RWPE1 (cell line): ENCODE measurements around the gene TEX12.
"Not testable (repeated sequence)": the region's sequence is repeated elsewhere in the genome, so short reads cannot be mapped to it uniquely, and the experiment has no call there.

Source experiments
- CTCF ChIA-PET: fragments of 350-600 bp; sonication (Branson Sonifier 250); formaldehyde crosslinking; extraction: SDS; loops from one replicate; lab custom pipeline; 2021; lab: Yijun Ruan, JAX
- POLR2A ChIA-PET: fragments of 400-600 bp; formaldehyde crosslinking; extraction: SDS; loops from one replicate; lab custom pipeline; 2020; ENCODE audit warnings: antibody characterized with exemption; ENCODE audit not compliant: low non-redundant PET; lab: Yijun Ruan, JAX
- DNase-seq: peaks from one replicate; pipeline ENCODE4 v3.0.0; 2012; ENCODE audit warnings: low spot score
- H3K27ac ChIP-seq: fragments of 450-650 bp; 2 replicates; pipeline ENCODE4 v1.5.1; 2017
- CTCF ChIP-seq: fragments of 450-650 bp; conservative IDR thresholded peaks from 2 replicates; pipeline ENCODE4 v1.5.1; 2017; ENCODE audit warnings: low read depth, mild to moderate bottlenecking

TEX12 gene

GRCh38 chr11:112156956-112157766 is 10.0 kb upstream of the TEX12 start:
- ChIA-PET CTCF (interaction anchor here (1.4 to 1.7 kb wide), 2 partner anchors 37 to 123 kb away, joined by 3 to 5 read pairs; no protein-coding TSS in a partner anchor), POLR2A (no interaction called here)
- DNase-seq: peak; percentile 93
- peak overlapping the region; percentile 83 for H3K27ac ChIP-seq
- no peak for TF ChIP-seq CTCF

GRCh38 chr11:112159098-112160065 is 7.8 kb upstream of the TEX12 start:
- ChIA-PET CTCF (no interaction called here), POLR2A (no interaction called here)
- H3K27ac ChIP-seq: peak overlapping the region; percentile 67
- TF ChIP-seq CTCF: no peak
- no peak for DNase-seq

DNA sequence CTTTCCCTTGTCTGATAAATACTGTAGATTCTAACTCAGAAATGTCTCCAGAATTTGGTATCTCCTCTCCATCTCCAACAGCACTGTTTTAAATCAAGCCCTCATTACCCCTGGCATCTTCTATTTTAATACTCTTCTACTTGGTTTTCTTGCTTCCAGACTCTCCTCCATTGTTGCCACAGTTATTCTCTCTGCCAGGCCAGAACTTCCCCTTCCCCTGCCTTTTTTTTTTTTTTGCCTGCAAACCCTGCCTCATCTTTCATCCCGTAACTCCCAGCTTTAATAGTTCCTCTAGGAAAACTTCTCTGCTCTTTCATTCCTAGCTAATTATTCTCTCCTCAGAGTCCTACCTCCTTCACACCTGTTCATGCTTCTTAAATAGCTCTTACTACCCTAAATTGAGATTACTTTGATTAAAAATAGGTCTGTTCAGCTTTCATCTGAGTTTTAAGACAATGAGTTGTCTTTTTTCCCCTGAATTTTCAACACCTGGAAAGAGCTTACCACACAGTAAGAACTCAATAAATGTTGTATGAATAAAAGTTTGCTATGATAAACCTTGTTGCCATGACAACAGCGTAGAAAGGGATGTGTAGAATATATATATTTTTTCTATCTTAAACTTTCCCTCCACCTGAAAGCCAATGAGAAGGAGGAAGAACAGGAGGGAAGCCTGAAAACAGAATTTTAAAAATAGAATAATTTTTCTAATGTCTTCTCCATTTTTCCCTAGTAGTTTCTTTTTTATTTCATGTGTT is 6.9 kb upstream of the TEX12 start:
- ChIA-PET POLR2A (no interaction called here), CTCF (interaction anchor here (0.6 kb wide), 1 partner anchor 74 kb away, joined by 3 read pairs; the partner anchor contains the start of genes SDHD and TIMM8B)
- DNase-seq: no peak

GRCh38 chr11:112161012-112161411 is 6.2 kb upstream of the TEX12 start:
- H3K27ac ChIP-seq: peak overlapping the region; percentile 67
- no peak for TF ChIP-seq CTCF
- no peak for DNase-seq
- ChIA-PET CTCF (interaction anchor here (0.6 kb wide), 1 partner anchor 74 kb away, joined by 3 read pairs; the partner anchor contains the start of genes SDHD and TIMM8B), POLR2A (no interaction called here)

More for the DNA sequence above, 6.9 kb upstream of the TEX12 start:
- no peak for TF ChIP-seq CTCF
- H3K27ac ChIP-seq: no peak overlapping the region

- POLR2A ChIA-PET, DNase-seq: not testable (repeated sequence)
- H3K27ac ChIP-seq: peak overlapping the region; percentile 84
- CTCF ChIA-PET: interaction anchor here (0.6 kb wide), 1 partner anchor 1143 kb away, joined by 4 read pairs; no protein-coding TSS in a partner anchor
Measured at GRCh38 chr11:112162200-112162599, 5.0 kb upstream of the TEX12 start.

- ChIA-PET CTCF (interaction anchor here (0.6 kb wide), 2 partner anchors 10 to 1142 kb away, joined by 3 to 4 read pairs; no protein-coding TSS in a partner anchor), POLR2A (interaction anchor here (1.7 kb wide), 1 partner anchor 43 kb away, joined by 7 read pairs; no protein-coding TSS in a partner anchor)
- TF ChIP-seq CTCF: no peak
- peak overlapping the region; percentile 84 for H3K27ac ChIP-seq
- DNase-seq: peak; percentile 59
Measured at GRCh38 chr11:112162761-112163546, 4.2 kb upstream of the TEX12 start.
